ENCODE results near the gene REV3L.
A peak's percentile ranks its signal among the peaks of the same experiment; 100 is the strongest.
"Not testable (repeated sequence)": the region's sequence is repeated elsewhere in the genome, so short reads cannot be mapped to it uniquely, and the experiment has no call there.

Gene REV3L

DNA sequence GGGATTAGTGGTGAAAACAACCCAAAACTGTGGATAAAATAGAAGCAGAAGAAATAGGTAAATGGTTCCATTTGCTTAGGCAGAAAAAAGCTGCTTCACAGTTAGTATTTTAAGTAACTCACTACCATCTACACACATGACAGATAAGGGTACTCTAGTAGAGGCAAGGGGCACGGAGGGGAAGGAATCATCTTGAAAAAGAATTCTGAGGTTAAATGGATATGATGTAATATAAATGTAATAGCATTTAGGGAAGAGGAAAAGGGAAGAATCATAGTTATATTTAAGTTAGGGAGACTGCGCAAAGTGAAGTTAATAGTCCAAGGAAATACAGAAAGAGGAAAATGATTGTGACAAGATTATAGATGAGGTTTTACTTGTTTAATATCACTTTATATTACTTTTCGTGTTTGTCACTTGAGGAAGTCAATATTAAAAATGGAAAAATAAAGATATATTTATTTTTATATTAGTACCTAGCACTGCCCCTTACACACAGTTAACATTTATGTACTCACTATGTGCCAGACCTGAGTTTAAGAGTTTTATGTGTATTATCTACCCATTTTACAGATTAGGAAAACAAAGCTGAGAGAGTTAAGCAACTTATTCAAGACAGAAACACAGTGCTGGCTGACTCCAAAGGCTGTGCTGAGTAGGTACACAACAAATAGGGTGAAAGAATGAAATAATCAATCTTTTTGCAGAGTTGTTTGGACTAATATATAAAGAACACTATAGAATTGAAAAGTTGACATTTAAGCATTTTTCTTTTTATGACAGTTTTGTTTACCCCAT lies 128.1 kb downstream of the REV3L start:
- no peak for DNase-seq

DNA sequence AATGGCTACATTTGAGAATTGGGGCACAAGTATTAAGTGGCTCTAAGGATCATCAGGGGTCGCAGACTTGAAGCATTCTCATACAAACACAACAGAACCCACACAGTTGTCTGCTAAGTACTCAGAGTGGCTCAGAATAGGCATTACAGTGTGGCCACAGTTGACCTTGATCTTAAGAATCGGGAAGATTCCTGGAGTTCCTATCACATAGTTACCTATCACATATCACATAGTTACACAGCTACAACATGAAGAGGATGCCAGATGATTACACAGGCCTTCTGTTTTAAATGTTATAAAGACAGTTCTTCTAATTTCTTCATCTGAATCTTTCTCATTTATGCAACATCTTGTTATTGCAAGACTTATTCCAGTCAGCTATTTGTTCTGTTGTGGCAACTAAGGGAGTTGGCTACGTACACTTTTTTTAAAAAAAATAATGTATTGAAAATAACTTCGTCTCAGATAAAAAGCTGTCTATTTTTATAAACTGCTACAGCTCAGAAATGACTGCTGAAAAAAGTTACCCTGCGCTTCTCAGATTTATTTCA lies 129.0 kb downstream of the REV3L start:
- DNase-seq: no peak

DNA sequence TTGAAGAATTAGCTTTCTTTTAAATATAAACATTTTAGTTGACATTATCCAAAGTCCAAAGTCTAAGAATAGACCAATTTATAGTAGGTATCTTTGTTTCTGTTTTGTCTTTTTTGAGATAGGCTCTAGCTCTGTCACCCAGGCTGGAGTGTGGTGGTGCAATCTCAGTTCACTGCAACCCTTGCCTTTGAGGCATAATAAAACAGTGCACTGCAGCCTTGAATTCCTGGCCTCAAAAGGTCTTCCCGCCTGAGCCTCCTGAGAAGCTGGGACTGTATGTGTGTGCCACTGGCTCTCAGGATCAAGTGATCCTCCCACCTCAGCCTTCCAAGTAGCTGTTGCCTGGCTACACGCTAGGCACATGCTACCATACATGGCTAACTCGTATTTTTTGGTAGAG lies 135.4 kb downstream of the REV3L start:
- no peak for DNase-seq

DNA sequence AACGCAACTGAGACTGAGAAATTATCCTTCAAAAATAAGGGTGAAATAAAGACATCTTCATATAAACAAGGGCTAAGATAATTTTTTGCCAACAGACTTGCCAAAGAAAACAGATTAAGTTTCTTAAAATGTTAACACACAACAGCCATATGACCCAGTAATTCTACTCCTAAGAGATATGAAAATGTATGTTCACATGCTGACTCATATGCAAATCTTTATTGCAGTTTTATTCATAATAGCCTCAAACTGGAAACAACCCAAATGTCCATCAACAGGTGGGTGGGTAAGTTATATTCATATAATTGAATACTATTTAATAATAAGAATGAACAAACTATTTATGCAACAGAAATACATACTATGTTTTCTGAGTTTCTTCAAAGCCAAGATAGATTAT lies 140.1 kb downstream of the REV3L start:
- no peak for DNase-seq

DNA sequence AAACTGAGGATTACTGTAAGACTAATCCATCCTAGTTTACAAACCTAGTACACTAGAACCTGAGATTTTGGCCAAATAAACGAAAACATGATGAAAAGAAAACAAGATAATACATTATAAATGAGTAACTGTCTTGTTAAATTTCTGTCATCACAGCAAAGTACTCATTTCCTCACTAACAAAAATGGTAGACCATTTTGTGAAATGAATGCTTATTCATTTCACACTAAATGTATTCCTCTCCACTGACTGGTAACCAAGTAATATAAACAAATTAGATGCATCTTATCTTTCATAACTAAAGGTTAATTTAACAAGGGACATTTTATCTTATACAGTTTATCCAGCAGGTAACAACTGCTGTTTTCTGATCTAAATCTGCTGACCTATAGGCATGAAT lies 143.7 kb downstream of the REV3L start:
- no peak for DNase-seq

DNA sequence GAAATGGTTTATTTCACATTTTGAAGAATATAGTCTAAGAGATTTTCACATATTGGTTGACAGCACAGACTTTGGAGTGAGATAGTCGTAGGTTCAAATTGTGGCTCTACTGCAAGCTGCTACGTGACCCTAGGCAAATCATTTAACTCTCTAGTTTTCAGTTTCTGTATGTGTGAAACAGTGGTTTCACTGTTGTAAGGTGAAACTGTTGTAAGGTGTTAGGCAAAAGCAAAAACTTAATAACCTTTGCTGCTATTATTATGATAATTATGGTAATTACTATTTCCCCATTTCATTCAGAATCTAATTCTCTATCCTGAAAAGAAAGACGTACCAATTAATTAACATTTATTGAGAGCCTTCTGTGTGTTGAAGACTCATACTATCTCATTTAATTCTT lies 144.2 kb downstream of the REV3L start:
- no peak for DNase-seq

DNA sequence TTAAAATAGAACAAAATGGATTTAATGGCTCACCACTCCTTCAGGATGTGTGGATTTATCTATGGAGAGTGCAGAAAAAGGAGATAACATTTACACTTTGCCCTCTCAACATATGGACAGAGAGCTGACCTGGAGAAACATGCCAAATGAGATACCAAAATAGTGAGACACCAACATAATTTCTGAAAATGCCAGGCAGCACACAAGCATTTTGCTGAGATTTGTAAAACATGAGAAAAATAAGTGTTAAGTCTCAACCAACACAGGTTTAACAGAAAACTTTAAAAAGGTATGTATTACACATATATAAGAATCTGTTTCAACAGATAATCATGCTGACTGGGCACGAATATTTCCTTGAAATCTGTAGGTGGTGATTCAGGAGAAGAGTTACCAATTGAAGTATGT lies 145.2 kb downstream of the REV3L start:
- no peak for DNase-seq

DNA sequence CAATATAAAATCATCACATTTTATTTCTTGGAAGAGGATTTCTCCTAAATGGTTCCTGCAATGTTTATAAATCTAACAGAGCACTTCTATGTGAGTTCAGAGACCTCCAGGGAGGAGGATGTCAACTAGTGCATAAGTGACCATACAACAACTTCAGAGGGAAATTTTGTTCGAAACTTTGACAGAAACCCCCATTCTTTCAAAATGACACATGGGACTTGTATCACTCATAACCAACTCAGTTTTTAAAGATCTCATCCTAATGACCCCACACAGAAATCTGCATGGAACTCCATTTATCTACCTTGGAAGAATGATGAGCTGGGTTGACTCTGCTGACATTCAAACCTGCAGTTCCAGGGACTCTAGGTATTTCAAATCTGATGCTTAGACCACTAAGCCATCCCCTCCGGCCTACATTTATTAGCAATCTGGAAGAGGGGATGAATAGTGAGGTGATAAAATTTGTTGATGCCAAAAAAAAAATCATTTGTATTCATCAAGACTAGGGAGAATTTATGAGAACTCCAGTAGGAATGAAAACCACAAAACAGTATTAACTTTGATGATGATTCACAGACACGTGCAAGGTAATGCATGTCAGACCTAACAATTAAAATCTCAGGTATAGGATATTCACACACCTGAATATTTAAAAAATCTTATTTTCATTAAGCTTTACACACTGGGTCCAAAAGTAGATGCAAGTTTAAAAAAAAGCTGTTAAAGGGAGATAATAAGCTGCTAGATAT lies 153.0 kb downstream of the REV3L start:
- no peak for DNase-seq

DNA sequence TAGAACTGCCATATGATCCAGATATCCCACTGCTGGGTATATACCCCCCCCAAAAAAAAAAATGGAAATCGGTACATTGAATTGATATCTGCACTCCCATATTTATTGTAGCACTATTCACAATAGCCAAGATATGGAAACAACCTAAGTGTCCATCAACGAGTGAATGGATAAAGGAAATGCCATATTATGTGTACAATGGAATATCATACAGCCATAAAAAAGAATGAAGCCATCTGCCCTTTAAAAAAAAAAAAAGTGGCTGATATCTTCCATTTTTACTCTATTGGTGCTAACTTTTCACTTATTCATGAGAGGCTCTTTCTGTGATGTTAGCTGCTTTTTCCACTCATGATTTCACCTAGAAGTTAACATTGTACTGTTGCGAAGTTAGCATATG lies 156.5 kb downstream of the REV3L start:
- no peak for DNase-seq

DNA sequence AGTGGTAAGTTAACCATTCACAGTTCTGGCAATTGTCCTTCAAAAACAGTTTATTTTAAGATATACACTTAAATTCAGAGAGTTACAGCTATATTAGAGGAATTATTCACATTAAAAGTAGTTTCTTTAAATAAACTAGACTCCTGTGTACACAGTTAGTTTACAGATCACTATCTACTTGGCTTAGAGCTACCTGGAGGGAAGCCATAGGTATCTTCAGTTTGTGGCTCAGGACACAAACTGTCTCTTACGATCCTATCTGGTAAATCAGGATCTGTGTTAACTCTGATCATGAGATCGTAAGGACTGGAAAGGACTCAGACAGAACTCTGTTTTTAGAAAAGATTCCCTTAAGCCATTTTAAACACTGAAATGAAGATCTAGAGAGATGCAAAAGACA lies 160.9 kb downstream of the REV3L start:
- DNase-seq: no peak

DNA sequence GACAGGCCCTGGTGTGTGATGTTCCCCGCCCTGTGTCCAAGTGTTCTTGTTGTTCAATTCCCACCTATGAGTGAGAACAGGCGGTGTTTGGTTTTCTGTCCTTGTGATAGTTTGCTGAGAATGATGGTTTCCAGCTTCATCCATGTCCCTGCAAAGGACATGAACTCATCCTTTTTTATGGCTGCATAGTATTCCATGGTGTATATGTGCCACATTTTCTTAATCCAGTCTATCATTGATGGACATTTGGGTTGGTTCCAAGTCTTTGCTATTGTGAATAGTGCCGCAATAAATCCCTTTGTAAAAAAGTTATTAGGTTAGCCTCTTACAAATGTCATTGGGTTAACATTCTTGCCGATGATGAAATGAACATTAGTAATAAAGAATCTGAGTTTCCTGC lies 175.1 kb downstream of the REV3L start:
- DNase-seq: not testable (repeated sequence)

DNA sequence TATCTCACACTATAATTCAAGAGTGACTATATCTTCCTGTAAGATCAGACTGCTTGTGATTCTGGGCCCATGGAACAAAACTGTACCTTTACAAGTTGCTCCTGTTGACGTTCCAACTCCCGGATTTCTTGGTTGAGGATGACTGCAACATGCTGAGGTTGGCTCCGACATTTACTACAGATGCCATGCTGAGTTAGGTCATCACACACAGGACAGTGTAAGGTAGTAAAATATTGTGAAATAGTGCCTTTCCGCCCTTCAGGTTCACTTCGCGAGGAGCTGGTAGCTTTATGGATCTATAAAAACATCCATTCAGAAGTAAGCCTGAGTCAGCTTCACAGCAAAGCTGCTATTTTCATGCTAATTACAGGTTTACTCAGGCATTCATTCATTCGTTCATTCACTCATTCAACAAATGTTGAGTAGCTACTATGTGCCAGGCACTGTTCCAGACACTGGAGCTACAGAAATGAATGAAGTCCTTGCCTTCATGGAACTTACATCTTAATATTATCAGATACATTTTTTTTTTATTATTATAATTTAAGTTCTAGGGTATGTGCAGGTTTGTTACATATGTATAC lies 175.7 kb downstream of the REV3L start:
- DNase-seq: no peak

DNA sequence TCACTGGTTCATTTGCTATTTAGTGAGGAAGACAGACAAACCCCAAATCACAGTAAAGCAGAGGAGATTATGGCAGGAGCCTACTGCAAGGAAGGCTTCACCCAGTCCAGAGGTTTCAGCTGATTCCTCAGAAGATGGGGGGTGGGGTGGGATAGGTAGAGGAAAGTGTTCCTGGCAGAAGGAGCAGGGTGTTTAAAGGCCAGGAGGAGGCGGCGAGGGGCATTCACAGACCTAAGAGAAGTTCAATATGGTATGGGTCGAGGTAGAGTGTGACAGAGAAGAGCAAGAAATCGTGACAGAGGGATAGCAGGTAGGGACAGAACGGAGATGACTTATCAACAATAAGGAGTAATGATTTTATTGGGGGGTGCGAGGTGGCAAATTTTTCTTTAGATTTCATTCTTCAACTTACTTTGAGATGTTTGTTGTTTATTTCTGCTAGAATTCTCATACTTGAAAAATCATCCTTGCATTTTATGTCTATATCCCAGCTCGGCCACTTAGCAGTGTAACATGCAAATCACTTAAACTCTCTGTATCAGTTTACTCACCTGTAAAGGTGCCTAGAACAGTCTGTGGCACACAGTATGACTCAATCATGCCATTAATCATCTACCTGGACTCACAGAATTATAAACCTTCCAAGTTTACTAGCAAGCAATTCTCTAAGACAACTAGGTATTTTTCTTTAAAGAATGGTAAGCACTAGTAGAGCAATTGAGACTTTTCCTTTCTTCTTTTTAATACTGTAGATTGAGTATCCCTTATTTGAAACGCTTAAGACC lies 176.7 kb downstream of the REV3L start:
- DNase-seq: no peak

DNA sequence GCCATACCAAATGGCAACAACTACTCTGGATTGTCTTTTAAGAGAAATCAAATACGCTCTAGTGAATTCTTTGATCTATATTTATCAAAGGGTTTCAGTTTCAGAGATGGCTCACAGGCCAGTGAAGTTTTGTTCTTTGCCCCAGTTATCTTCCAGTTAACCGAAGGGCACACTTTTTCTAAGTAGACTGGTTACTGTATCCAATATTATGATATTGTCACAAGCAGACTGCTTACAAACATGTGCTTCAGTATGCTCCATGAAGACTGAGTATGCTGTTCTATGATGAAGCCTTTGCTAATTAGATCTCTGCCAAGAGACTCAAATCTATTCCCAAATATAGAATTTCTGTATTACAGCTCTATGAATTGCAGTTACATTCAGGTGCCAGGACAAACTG lies 181.1 kb downstream of the REV3L start:
- DNase-seq: no peak

DNA sequence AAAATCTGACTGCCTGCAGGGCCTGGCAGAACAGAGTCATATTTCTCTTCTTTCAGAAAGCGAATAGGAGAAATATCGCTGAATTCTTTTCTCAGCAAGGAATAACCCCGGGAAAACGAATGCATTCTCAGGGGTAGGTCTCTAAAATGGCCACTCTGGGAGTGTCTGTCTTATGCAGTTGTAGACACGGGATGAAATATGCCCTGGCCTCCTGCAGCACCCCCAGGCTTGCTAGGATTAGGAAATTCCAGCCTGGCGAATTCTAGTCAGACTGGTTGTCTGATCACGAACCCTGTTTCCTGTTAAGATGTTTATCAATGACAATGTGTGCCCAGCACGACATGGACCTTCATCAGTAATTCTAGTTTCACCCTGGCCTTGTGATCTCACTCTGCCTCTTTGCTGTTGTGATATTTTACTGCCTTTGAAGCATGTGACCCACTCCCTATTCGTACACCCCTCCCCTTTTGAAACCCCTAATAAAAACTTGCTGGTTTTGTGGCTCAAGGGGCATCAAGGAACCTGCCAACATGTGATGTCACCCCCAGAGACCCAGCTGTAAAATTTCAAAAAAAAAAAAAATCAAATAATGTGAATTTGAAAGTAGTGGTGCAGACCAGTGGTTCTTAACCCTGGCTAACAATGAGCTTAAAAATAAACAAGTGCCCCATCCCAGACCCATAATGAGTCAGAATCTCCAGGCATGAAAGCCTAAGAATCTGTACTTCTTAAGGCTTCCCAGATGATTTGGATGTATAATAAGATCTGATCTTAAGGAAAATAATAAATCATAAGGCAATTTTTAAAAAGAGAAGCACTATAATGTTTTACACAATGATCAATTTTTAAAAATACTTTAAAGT lies 181.8 kb downstream of the REV3L start:
- DNase-seq: not testable (repeated sequence)

DNA sequence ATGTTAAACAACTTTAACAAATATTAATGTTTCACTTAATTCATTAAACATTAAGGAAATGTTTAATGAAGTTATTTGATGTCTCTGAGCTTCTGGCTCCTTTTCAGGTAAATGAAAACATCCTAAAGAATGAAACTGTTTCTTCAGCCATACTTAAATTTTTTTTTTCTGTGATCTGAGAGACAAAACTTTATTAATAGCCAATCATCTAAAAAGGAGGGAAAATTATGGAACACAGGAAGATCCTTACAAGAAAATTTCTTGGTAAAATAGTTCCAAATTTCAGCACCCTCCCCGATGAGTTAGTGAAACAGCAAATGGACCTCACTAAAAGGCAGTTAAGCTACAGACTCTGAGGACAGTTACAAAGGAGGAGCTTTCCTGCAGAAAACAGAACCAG lies 185.2 kb downstream of the REV3L start:
- no peak for DNase-seq

DNA sequence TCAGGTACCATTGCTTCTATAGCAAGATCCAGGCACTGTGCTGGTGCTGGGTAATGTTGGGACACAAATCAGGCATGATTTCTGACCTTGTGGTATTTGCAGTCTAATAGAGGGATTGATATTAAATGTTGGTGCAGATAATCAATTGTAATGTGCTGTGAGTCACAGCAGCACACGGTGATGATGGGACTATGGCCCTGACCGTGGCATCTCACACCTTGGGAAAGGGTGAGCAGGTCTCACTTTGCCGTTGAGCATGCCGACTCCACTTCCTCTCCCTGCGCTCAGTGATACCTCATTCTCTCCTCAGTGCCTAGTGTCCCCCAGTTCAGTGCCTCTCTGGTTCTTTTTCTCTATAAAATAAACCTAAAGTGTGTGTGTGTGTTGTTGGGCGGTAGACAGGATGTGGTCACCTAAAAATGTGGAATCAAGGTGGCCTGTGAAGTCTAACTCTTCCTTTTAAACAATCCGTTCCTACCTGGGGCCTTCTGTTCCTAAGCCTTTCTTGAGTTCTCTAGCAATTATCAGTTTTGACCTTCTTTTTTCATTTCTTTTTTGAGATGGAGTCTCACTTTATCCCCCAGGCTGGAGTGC lies 188.5 kb downstream of the REV3L start:
- DNase-seq: no peak

DNA sequence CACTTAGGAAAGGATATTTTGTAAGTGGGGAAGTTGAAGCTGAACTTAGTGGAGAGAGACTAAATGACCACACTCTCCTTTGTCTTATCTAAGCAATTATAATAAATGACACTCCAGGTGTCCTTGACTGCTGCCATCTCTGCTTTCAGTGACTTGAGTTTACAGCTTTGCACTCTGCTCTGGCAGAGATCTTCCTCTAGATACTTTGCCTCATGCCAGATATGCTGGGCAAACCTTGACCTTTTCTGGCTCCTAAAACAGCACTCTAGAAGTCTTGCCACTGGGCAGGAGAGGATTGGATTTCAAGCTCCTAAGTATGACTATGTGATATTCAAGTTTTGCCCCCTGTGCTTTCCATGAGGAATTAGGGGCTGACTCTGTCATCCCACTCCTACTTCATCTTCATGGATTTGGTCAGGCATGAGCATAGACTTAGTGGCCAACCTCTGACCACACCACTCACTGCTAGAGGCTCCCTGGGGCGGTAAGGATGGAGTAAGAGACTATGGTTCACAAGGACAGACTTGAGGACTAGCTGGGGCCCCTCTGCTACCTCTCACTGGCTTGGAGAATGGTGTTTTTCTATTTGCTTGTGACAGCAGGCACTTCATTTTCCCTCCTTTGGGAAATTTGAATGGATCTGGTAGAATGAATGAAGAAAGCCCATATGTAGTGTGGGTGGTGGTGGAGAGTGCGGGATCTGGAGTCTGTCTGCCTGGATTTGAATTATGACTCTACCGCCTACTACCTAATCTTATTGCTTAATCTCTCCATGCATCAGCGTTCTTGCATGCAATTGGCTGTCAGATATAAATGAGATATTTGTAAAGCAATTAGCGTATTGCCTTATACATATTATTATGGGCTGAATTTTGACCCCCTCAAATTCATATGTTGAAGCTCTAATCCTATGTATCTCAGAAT lies 191.4 kb downstream of the REV3L start:
- DNase-seq: no peak

DNA sequence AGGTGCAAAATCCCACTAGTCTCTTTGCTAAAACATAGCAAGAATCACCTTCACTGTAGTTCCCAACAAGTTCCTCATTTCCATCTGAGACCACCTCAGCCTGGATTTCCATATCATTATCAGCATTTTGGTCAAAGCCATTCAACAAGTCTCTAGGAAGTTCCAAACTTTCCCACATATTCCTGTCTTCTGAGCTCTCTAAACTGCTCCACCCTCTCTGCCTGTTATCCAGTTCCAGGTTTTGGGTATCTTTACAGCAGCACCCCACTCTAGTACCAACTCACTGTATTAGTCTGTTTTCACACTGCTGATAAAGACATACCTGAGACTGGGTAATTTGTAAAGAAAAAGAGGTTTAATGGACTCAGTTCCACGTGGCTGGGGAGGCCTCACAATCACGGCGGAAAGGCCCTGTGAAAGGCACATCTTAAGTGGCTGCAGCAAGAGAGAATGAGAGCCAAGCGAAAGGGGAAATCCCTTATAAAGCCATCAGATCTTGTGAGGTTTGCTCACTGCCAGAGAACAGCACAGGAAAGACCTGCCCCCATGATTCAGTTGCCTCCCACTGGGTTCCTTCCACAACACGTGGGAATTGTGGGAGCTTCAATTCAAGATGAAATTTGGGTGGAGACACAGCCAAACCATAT lies 192.2 kb downstream of the REV3L start:
- peak; percentile 20 for DNase-seq

DNA sequence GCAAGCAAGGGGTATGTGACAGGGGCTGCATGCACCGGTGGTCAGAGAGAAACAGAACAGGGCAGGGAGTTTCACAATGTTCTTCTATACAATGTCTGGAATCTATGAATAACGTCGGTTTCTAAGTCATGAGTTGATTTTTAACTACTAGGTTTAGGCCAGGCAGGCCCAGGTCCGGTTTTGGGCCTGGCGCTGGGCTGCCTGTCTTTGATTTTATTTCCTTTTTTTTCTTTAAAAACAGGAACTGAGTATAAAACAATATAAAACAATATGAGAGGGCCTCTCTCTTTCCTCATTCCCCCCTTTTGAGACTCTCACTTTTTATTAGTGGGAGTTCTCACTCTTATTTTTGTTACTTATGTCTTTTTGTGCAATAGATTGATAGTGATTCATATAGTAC lies 198.7 kb downstream of the REV3L start:
- DNase-seq: not testable (repeated sequence)

Measured in stimulated activated CD4-positive, alpha-beta T cell treated with anti-CD3 and anti-CD28 coated beads, Interleukin-1b, Interleukin-23, amount 100 ng/mL, for 48 hours (primary cell).